Activated naive CD8-positive, alpha-beta T cell treated with anti-CD3 and anti-CD28 coated beads, Interleukin-2, amount 50 U/mL, for 24 hours (primary cell): ENCODE results near the gene ZCCHC2.

Experiments used
- ATAC-seq: fragments of 150-1000 bp; cut with Tn5 transposase; one replicate; pipeline ENCODE4 v1.10.0; 2021
- DNase-seq: peaks from one replicate; pipeline ENCODE4 v3.0.0; 2021
- H3K27ac Mint-ChIP-seq: one replicate; pipeline ENCODE4 v1.8.0; 2021; ENCODE audit warnings: mild to moderate bottlenecking, mixed read lengths
- H3K27me3 Mint-ChIP-seq: one replicate; pipeline ENCODE4 v1.8.0; 2021; ENCODE audit warnings: mixed read lengths
- H3K36me3 Mint-ChIP-seq: one replicate; pipeline ENCODE4 v1.8.0; 2021; ENCODE audit warnings: low read depth, mixed read lengths
- H3K4me1 Mint-ChIP-seq: one replicate; pipeline ENCODE4 v1.8.0; 2021; ENCODE audit warnings: mixed read lengths
- H3K4me3 Mint-ChIP-seq: one replicate; pipeline ENCODE4 v1.8.0; 2021; ENCODE audit warnings: mild to moderate bottlenecking, moderate library complexity, mixed read lengths
- H3K9me3 Mint-ChIP-seq: one replicate; pipeline ENCODE4 v1.8.0; 2021; ENCODE audit warnings: mixed read lengths

The ZCCHC2 gene

DNA sequence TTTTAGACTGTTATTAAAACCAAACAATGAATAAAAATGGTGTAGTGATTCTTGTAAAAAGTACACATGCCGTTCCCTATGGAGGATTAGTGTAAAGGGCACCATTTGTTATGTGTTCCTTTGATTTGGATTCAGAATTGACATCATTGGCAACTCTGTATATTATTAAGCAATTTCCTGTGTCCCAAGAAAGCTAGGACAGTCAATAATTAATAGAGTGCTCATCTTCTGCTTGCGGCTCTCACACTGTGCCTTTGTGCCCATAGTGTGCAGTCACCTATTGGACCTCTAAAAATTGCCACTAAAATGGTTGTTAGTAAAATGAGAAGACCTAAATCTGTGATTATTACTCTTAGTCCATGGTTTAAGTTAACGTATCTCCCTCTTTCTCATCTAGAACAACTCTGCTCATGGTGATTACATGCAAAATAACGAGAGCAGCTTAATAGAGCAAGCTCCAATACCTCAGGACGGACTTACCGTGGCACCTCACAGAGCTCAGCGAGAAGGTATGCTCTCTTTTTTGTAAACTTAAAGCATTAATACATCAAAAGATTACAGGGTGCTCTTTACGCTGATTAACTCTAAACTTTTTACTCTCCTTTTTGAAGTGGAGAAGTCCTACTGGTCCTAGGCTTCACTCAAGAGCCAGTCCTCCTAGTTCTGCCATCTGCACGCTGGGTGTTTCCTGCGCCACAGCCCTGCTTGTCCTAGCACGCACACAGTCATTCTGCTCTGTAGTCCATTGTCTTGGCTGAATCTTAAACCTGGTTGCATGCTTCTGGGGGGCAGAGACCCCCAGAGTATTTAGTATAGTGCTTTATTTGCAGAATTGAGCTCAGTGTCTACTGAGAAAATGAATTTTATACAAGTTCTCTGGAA is 16.7 kb downstream of the ZCCHC2 start:
- Mint-ChIP-seq H3K36me3 (peaks cover 45% of the 10 kb centered on the region), H3K27ac (no peak overlapping the region), H3K4me3 (no peak overlapping the region), H3K9me3 (no peaks in the 10 kb centered on the region), H3K4me1 (peaks cover 30% of the 10 kb centered on the region), H3K27me3 (no peaks in the 10 kb centered on the region)
- no peak for ATAC-seq
- no peak for DNase-seq

DNA sequence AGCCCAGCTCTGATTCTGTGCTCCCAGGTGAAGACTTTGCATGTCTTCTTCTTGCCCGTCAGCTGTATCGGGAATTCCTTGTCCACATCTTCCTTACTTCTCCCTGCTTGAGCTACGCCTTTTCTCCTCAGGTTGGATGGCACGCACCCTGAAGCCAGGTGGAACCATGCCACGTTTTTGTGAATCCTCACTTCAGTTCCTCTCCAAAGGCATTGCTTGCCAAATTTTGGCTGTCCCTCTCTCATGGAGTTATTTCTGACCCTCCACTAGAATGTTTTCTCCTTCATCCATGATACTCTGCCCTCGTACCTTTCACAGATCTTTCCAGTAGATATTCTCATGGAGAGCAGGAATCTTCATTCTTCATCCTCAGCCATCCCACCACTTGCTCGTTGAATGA is 20.2 kb downstream of the ZCCHC2 start:
- Mint-ChIP-seq H3K27me3 (no peaks in the 10 kb centered on the region), H3K4me1 (peaks cover 1% of the 10 kb centered on the region), H3K36me3 (peaks cover 51% of the 10 kb centered on the region), H3K9me3 (no peaks in the 10 kb centered on the region), H3K4me3 (no peak overlapping the region), H3K27ac (no peak overlapping the region)
- DNase-seq (no peak), ATAC-seq (no peak)

DNA sequence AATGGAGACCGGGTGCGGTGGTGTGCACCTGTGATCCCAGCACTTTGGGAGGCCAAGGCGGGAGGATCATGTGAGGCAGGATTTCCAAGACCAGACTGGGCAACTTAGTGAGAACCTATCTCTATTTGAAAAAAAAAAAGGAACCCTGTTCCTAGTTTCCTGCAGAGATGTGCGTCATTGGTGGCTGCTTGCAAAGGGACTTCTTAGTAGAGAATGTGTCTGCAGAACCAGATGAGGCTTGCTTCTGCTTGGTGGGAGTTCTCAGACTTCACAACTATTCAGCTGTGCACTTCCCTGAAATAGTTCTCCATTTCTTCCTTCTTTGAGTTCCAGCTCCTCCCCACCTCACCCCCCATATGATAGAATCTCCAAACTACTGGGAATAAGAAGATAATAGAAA is 22.3 kb downstream of the ZCCHC2 start:
- Mint-ChIP-seq H3K36me3 (peaks cover 50% of the 10 kb centered on the region), H3K27ac (no peak overlapping the region)
- ATAC-seq = no peak

DNA sequence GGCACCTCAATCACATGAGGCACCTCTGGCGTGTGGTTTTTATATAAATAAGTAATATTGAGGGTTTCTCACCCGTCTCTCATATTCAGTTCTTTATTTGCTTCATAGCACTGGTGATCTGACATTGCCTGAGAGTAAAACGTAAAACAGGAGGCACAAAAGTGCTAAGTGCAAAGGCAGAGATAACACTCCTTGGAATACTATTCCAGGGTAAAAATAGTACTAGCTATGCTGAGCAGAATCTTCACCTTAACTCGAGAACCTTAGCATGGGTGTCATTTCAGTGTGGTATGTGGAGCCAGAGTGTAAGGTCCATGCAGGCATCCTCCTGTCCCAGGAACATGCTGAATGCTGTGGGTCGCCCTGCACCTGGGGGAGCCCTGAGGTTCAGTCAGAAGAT is 26.9 kb downstream of the ZCCHC2 start:
- peaks cover 13% of the 10 kb centered on the region for H3K4me1 Mint-ChIP-seq
- H3K36me3 Mint-ChIP-seq = peaks cover 48% of the 10 kb centered on the region
- no peak overlapping the region for H3K4me3 Mint-ChIP-seq
- DNase-seq (no peak), ATAC-seq (no peak)
- H3K27me3 Mint-ChIP-seq = no peaks in the 10 kb centered on the region
- H3K9me3 Mint-ChIP-seq = no peaks in the 10 kb centered on the region
- H3K27ac Mint-ChIP-seq = no peak overlapping the region

More for the DNA sequence above, 22.3 kb downstream of the ZCCHC2 start:
- Mint-ChIP-seq H3K9me3 (no peaks in the 10 kb centered on the region), H3K4me3 (no peak overlapping the region), H3K27me3 (no peaks in the 10 kb centered on the region), H3K4me1 (peaks cover 1% of the 10 kb centered on the region)
- no peak for DNase-seq

DNA sequence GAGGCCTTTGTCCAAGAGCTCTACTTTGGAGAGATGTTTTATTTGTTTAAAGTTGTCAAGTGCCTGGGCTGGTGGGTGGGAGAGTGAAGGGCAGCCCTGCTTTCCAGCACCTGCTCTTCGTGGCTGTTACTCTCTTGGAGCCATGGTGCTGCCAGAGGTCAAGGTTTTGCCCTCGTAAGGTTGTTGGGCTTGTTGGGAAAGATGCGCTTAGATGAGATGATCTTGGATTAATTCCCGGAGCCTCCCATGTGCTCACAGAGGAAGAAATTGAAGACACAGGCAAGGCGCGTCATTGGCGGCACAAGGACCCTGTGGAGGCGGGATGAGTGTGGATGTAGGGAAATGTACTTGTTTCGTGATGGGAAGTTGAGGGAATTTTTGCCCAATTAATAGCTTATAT is 27.9 kb downstream of the ZCCHC2 start:
- no peaks in the 10 kb centered on the region for H3K27me3 Mint-ChIP-seq
- no peak overlapping the region for H3K4me3 Mint-ChIP-seq
- peaks cover 40% of the 10 kb centered on the region for H3K36me3 Mint-ChIP-seq

DNA sequence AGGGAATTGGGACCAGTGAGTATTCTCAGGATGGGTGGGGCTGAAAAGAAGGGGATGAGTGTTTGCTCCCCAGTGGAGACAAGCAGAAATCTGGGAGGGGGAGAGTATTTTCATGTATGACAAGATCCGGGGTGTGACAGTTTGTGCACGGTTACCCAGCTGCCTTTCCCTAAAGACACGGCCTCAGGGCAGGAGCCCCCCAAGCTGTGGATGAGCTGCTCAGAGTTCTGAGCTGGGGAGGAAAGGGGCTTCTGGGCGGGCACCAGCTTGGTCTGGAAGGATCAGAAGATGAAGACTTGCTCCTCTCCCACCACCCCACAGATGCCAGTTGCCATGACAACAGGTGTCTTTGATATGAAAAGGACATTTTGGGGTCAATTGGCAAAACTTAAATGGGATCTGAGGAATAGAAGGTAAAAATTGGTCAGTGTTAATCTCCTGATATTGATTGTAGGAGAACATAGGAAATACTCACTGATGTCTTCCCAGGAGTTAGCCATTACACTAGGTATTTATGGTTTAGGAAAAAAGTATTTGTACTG is 29.2 kb downstream of the ZCCHC2 start:
- peaks cover 19% of the 10 kb centered on the region for H3K4me1 Mint-ChIP-seq
- H3K27me3 Mint-ChIP-seq = no peaks in the 10 kb centered on the region
- ATAC-seq (no peak), DNase-seq (no peak)
- no peak overlapping the region for H3K4me3 Mint-ChIP-seq
- H3K36me3 Mint-ChIP-seq = peaks cover 46% of the 10 kb centered on the region
- H3K27ac Mint-ChIP-seq = no peak overlapping the region
- H3K9me3 Mint-ChIP-seq = no peaks in the 10 kb centered on the region

More for the DNA sequence above, 27.9 kb downstream of the ZCCHC2 start:
- Mint-ChIP-seq H3K4me1 (peaks cover 19% of the 10 kb centered on the region), H3K9me3 (no peaks in the 10 kb centered on the region), H3K27ac (no peak overlapping the region)
- ATAC-seq (no peak), DNase-seq (no peak)

DNA sequence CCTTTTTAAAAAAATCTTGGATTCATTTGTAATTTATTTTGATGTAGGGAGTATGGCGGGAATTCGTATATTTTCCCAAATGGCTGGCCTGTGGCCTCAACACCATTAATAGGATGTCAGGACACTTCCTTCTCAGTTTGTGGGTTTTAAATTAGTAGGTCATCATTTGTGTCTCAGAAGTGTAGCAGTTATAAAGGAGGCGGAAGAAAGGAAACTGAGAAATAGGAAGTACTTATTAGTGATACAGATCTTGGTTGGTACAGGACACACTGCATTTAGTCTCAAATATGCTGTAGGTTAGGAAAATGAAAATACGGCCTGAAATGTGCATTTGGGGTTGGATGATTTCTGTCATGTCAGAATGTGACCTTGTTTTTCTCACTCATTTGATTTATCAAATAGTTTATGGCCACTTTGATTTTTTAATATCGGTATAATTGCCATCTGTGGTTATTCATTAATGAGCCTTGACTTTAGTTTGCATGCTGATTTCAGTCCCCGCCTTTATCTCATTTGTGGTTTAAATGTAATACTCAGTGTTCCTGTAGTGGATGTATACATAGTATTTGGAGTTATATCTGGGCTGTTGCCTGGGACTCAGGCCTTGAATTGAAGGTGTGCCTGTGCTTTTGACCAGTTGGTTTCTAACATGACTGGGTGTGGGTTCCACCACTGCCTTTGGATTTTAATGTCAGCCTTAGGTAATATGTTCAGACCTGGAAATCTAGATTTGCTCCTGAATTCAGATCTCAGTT is 31.4 kb downstream of the ZCCHC2 start:
- Mint-ChIP-seq H3K9me3 (no peaks in the 10 kb centered on the region), H3K36me3 (peaks cover 66% of the 10 kb centered on the region), H3K4me1 (peaks cover 19% of the 10 kb centered on the region), H3K27ac (peak overlapping the region; percentile 49), H3K4me3 (no peak overlapping the region), H3K27me3 (no peaks in the 10 kb centered on the region)
- DNase-seq = no peak
- ATAC-seq = no peak

DNA sequence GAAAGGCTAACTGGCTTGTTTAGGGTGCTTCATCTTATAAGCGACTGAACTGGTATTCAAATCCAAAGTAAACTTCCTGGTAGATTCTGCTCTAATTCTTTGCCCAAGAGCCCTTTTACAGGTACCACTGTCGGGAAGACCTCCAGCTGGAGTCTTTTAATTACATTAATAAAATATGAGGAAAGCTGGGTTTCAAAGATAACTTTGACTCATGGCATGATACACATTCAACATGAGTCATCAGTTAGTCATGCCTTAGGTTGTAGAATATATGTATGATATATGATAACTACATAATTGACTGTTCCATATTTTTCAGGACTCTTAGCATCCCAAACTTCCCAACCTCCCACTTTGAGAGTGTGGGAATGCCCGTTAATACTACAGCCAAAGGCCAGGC is 32.3 kb downstream of the ZCCHC2 start:
- DNase-seq (no peak), ATAC-seq (peak; percentile 71)
- Mint-ChIP-seq H3K27me3 (no peaks in the 10 kb centered on the region), H3K4me3 (no peak overlapping the region), H3K36me3 (peaks cover 67% of the 10 kb centered on the region), H3K4me1 (peaks cover 19% of the 10 kb centered on the region), H3K9me3 (no peaks in the 10 kb centered on the region), H3K27ac (no peak overlapping the region)

DNA sequence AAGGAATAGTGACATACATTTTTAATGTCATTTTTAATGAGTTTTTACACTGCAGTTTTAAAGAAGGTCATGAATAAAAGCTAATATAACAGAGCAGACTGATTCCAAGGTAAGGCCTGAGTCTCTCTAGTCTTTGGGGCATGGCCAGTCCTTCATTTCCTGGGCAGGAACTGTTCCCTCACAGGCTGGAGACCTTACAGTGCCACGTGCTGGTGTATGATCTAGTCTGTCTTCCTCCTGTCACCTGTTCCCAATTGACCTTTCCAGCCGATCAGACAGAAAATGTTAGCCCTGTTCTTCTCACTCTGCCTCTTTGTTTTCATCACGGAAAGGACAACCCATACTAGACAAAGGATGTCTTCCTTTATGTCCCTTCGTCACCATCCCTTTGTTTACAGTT is 33.6 kb downstream of the ZCCHC2 start:
- Mint-ChIP-seq H3K27ac (no peak overlapping the region), H3K4me3 (no peak overlapping the region), H3K36me3 (peaks cover 65% of the 10 kb centered on the region), H3K27me3 (no peaks in the 10 kb centered on the region), H3K9me3 (no peaks in the 10 kb centered on the region), H3K4me1 (peaks cover 19% of the 10 kb centered on the region)
- DNase-seq (no peak), ATAC-seq (no peak)

DNA sequence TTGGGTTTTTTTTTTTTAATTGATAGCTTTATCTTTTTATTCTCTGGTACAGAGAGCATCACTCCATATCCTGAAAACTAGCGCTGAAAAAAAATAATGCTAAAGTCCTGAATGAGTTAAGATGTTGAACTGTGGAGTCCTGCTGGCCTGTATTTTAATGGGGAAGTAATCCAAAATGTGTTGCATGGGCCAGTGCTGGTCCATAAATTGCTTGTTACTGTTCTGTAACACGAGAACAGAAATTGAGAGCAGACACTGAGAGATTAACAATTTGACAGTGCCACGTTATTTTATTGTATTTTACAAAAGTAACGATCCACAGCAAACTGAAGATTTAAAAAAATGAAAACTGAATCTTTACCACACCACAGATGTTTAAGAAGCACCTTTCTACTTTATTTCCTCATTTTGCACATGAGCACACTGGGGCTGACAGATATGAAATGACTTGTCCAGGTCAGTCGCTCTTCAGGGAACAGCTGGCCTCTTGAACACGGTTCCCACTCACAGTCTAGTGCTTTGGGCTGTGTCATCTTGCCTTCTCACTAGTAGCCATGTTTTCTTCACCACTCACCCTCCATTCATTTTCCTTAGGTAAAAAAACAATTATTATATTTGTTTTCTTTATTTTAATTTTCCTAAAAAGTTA is 35.3 kb downstream of the ZCCHC2 start:
- Mint-ChIP-seq H3K27me3 (no peaks in the 10 kb centered on the region), H3K4me1 (peaks cover 19% of the 10 kb centered on the region), H3K9me3 (no peaks in the 10 kb centered on the region), H3K4me3 (no peak overlapping the region), H3K27ac (no peak overlapping the region), H3K36me3 (peaks cover 74% of the 10 kb centered on the region)
- ATAC-seq (no peak), DNase-seq (no peak)

DNA sequence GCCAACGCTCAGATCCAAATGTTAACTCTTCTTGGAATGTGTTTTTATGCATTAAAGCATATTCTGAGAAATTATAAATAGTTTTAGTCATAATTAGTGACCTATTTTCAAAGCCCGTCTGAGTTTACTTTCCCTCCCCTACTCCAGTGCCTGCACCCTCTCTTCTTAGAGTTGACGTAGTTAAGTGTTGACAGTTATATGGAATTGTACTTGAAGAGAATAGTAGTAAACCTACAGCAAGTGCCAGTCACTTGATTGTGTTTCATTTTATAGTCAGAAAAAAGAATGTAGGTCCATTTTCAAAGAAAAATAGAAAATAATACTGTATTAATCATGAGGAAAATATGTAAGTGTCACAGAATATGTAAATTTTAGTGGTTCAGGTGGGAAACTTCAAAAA is 41.2 kb downstream of the ZCCHC2 start:
- Mint-ChIP-seq H3K4me3 (no peak overlapping the region), H3K9me3 (no peaks in the 10 kb centered on the region), H3K27ac (no peak overlapping the region), H3K27me3 (no peaks in the 10 kb centered on the region), H3K4me1 (peaks cover 2% of the 10 kb centered on the region), H3K36me3 (peaks cover 71% of the 10 kb centered on the region)
- no peak for DNase-seq
- ATAC-seq = no peak

DNA sequence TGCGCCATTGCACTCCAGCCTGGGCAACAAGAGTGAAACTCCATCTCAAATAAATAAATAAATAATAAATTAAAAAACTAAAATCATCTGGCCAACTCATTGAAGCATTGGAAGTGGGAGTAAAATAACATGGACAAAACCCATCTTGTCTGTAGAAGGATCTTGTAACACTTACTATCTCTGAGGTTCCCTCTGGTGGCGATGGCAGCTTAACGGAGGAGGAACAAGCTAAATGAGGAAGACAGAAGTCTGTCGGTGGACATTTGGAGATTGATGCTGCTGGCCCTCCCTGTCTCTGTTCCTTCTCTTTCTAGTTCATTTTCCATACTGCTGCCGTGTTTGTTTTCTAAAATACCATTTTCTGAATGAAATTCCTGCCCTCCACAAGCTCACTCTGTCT is 43.4 kb downstream of the ZCCHC2 start:
- H3K27ac Mint-ChIP-seq = no peak overlapping the region
- peaks cover 72% of the 10 kb centered on the region for H3K36me3 Mint-ChIP-seq
- no peak for ATAC-seq
- no peak overlapping the region for H3K4me3 Mint-ChIP-seq
- DNase-seq = no peak
- no peaks in the 10 kb centered on the region for H3K9me3 Mint-ChIP-seq
- peaks cover 6% of the 10 kb centered on the region for H3K4me1 Mint-ChIP-seq
- H3K27me3 Mint-ChIP-seq = no peaks in the 10 kb centered on the region

DNA sequence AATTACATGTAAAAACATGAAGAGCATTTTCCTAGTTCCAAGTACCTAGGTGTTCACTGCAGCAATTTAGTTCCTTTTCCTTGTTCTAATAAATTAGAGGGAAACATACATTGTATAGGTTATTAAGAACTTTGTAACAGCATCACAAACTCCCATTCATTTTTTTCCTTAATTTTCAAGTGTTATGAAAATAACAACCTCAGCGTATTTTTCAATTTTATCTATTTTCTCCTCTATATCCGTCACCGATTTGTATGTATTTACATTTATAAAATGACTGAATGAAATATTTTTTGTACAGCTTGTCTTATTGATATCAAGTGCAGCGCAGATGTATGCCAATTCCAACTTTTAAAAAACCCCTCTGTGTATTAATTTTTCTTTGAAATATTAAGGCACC is 44.0 kb downstream of the ZCCHC2 start:
- DNase-seq (no peak), ATAC-seq (no peak)
- no peak overlapping the region for H3K4me3 Mint-ChIP-seq
- H3K9me3 Mint-ChIP-seq = no peaks in the 10 kb centered on the region
- no peaks in the 10 kb centered on the region for H3K27me3 Mint-ChIP-seq
- H3K27ac Mint-ChIP-seq = no peak overlapping the region
- H3K36me3 Mint-ChIP-seq = peaks cover 72% of the 10 kb centered on the region
- H3K4me1 Mint-ChIP-seq = peaks cover 12% of the 10 kb centered on the region

DNA sequence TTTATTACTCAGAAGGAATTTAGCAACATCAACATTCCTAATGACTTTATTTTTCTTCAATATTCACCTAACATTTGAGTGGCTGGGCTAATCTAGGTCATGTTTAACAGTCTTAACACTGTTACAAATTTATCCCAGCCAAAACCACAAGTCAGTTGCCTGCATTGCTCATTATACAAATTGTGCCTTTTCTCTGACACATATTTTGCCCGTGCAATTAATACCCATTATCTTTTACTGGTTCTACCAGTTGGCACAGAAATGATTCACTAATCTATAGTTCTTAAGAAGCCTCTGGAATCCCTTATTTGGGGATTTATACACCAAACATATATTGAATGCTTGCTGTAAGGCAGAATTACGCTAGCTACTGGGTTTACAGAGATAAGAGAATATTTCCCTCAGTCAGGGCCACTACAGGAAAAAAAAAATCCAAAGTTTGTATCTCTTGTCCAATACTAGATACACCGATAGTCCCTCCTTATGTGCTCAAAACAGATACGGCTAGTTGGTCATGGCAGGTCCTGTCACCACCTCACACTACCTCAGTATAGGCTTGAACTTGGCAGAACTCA is 46.3 kb downstream of the ZCCHC2 start:
- no peak overlapping the region for H3K27ac Mint-ChIP-seq
- H3K9me3 Mint-ChIP-seq = no peaks in the 10 kb centered on the region
- no peak for DNase-seq
- no peaks in the 10 kb centered on the region for H3K27me3 Mint-ChIP-seq
- peaks cover 65% of the 10 kb centered on the region for H3K36me3 Mint-ChIP-seq
- H3K4me3 Mint-ChIP-seq = no peak overlapping the region
- no peak for ATAC-seq
- H3K4me1 Mint-ChIP-seq = peaks cover 16% of the 10 kb centered on the region
